Activated naive CD4-positive, alpha-beta T cell treated with anti-CD3 and anti-CD28 coated beads, Interleukin-2, amount 50 U/mL, for 16 hours (primary cell): Measurements from ENCODE around the gene PSMD1.

ENCODE experiments used
- DNase-seq: peaks from one replicate; pipeline ENCODE4 v3.0.0-alpha.2; 2020

PSMD1 gene

DNA sequence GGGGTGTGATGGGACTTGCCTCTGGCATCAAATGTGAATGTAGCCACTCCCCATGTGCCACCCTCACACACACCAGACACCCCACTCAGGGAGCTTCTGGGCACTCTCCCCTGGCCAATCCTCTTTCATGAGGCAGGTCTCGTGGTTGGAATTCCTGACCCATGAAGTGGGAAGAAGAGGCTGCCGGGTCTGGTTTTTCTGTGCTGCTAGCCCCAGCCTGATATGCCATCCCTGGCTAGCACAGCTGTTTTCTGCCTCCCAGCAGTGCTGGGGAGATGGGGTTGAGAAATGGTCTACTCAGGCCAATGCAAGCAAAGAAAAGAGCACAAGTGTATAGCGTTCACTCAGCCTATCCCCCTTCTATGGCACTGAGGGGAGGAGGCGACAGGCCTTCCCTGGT, 20.5 kb upstream of the PSMD1 start:
- no peak for DNase-seq

DNA sequence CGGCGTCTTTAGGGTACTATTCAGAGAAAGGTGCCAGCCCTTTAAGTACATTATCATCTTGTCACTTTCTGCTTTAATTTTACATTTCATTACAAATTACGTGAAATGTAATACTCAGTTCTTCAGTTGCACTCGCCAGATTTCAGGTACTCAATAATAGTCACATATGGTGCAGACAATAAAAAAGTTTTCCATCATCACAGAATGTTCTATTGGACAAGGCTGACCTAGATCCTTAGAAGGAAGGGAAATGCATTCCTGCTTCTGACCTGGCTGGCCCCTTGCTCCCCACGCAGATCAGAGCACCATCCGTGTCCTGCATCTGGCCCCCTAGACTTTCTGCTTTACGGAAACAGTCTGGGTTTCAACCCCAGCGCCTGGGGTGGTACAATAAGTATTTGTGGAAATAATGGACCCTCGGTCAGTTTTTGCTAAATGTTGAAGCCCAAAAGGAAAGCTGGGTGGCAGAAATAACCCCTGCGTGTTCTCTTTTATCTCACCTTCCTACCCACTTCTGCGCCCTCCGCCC, 20.0 kb upstream of the PSMD1 start:
- DNase-seq = no peak

DNA sequence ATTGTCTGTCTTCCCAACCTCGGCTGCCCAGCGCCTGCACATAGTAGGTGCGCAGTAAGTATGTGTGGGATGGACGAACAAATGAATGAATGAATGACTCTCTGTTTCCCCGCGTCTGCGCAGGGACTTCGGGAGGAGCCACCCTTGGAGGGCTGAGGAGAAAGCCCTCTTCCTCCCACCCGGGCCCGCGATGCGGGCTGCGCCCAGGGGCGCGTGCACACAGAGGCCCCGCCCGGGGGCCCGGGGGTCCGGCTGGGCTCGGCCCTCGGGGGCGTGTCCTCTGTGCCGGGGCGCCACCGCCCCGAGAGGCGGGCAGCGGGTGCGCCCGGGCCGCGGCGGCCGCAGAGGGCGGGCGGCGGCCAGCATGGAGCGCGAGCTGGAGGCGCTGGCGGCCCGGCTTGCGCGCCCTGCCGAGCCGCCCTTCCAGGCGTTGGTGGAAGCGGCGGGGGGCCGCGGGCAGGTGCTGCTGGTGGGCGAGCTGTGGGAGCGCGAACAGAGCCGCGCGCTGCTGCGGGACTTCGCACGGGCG, 19.4 kb upstream of the PSMD1 start, which contains the start of gene C2orf72:
C2orf72 (plus strand) TSS at position 322 of the 529 bp plus-strand sequence; CDS start at position 365, 43 bp downstream.
- peak; percentile 16 for DNase-seq

DNA sequence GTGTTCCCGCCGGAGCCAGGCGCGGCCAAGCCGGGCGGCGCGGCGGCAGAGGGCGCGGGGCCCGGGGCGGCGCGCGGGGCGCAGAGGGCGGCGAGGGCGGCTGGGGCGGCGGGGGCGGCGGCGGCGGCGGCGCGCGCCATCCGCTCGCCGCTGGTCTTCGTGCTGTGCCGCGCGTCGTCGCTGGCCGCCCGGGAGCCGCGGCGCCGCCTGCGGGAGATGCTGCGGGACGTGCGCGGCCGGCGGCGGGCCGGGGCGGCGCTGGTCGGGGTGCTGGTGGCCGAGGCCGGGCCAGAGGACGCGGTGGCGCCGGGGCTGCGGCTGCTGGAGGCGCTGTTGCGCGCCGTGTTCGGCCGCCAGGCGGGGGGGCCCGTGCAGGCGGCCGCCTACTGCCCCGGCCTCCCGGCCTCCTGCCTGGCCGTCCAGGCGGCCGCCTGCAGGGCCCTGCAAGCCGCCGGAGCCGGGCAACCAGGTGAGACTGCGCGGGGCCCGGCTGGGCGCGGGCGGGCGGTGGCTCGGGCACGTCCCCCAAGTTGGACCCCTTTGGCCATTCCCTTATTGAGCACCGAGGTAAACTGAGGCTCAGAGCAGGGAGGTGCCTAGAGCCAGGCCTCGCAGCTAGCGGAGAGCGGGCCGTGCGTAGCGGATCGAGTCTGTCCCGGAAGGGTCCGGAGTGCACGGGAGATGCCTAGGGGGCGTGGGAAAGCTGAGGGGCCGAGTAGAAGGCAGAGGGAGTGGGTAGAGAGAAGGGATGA, 18.8 kb upstream of the PSMD1 start:
- no peak for DNase-seq

DNA sequence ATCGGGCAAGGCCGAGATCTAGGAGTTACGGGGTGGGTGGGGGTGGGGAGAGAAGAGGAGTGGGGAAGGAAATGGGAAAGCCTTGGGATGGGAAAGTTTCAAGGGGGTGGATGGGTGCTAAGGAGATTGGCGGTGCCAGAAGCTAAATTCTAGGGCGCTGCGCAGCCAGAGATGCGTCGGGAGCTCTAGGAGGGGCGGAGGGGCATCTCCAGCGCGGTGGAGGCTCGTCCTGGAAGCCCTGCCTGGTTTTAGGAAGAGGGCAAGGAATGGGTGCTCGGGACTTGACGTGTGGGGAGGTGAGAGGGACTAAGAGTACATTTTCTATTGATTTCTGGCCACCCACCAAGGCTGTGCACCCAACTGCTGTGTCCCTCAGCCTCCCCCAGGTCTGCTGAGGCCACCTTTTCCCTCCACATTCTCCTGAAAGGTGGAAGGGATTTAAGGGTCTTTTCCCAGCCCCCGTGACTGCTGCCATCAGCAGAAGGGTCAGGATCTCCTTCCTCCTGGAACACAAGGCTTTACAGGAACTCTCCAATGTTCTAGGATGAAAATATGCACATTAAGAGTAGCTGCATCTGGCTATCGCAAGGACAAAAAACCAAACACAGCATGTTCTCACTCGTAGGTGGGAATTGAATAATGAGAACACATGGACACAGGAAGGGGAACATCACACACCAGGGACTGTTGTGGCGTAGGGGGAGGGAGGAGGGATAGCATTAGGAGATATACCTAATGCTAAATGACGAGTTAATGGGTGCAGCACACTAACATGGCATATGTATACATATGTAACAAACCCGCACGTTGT, 18.0 kb upstream of the PSMD1 start:
- DNase-seq = no peak

DNA sequence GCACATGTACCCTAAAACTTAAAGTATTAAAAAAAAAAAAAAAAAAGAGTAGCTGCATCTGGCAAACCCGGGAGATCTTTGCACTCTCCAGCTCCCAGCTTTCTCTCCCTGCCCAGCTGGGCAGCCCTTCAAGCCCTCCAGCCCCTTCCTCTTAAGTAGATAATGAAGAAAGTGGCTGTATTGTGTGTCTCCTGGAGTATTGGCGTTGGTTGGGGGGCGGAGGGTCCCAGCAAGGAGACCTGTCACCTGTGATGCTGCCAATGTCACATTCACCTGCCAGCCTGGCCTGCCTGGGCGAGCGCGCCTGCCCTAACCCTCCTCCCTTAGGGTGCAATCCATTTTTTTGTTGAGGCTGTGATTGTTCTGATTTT, 17.4 kb upstream of the PSMD1 start:
- DNase-seq = no peak

DNA sequence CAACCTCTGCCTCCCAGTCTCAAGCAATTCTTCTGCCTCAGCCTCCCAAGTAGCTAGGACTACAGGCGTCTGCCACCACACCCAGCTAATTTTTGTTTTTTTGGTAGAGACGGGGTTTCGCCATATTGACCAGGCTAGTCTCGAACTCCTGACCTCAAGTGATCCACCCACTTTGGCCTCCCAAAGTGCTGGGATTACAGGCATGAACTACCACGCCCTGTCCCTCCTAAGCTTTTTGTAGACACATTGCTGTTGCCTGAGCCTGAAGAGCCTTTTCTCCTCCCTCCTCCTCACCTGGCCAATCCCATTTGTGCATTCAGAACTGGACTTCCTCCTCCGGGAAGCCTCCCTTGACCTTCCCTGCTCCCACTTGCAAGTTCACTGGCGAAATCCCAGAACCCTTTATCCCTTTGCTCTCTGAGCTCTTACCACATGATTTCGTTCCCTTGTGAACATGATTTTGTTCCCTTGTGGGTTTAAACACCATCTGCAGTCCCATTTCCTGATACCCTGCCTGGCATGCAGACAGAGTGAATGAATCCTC, 16.8 kb upstream of the PSMD1 start:
- DNase-seq = no peak

DNA sequence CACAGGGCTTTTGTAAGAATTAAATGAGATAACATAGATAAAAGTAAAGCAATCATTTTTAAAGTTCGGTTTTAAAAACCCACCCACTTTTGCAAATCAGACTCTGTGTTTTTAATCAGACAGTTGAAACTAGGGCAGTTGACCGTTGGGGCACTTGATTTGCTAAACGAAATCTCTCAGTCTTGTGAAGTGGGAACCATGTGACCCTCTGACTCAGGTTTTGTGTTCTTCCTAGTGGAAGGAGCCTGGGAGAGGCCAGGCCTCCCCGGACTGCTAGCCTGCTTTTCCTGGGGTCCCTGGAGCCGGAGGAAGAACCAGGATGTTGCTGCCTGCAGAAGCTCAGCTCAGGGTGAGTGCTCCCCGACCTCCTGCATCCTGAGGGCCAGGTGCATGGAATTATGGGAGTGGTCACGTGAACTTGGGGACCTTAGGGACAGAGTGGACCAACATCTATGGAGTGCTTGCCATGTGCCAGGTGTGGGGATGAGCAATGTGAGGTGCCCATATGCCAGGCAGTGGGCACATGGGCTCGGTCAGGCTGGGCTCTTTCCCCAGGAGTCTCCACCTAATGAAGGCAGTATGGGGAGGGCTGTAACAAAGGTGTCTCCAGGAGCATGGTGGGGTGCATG, 15.5 kb upstream of the PSMD1 start:
- no peak for DNase-seq

DNA sequence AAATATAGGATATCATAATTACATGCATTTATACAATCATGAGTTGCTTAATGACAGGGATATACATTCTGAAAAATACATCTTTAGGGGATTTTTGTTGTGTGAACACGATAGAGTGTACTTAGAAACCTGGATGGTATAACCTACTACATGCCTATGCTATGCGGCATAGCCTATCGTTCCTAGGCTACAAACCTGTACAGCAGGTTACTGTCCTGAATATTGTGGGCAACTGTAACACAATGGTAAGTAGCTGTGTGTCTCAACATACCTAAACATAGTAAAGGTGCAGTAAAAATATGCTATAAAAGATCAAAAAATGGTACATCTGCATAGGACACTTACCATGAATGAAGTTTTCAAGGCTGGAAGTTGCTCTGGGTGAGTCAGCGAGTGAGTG, 12.9 kb upstream of the PSMD1 start:
- no peak for DNase-seq

DNA sequence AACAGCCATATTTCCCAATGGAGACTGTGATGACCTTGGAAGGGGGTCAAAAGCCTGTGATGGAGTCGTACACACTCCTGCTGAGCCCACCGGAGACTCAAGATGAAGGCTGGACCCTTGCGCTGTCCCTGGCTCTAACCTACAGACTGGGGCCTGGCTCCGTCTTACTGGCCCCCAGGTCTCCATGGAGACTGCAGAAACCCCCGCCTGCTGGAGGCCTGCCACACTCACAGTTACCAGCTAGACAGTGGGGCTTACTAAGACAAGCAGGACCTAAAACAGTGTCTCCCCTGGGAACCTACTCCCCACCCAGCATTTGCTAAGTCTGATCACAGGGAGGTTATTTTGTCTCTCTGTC, 9.8 kb upstream of the PSMD1 start:
- DNase-seq = no peak

DNA sequence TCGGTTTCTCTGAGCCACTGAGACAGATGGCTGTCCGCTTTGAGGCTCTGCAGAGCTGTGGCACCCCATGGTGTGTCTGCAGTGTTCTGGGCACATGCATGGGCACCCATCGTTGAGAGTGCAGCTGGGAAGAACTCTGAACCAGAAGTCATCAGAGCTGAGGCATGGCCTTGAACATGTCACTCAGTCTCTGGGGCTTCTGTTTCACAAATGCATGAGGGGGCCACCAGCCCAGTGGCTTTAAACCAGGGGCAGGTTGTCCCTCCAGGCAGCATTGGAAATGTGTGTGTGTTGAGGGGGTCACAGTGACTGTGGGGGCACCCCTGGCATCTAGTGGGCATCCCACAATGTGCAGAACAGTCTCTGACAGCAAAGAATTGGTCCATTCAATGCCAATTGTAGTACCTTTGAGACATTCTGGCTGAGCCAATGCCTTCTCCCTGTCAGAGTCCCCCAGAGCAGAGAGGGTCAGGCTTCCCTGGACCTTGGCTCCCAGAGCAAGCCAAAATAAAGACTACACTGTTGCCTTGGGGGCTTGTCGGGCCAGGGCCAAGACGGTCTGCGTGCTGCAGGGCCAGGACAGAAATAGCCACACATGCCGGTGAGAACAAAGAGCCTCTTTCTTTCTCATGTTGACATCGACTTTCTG, 9.3 kb upstream of the PSMD1 start:
- no peak for DNase-seq

DNA sequence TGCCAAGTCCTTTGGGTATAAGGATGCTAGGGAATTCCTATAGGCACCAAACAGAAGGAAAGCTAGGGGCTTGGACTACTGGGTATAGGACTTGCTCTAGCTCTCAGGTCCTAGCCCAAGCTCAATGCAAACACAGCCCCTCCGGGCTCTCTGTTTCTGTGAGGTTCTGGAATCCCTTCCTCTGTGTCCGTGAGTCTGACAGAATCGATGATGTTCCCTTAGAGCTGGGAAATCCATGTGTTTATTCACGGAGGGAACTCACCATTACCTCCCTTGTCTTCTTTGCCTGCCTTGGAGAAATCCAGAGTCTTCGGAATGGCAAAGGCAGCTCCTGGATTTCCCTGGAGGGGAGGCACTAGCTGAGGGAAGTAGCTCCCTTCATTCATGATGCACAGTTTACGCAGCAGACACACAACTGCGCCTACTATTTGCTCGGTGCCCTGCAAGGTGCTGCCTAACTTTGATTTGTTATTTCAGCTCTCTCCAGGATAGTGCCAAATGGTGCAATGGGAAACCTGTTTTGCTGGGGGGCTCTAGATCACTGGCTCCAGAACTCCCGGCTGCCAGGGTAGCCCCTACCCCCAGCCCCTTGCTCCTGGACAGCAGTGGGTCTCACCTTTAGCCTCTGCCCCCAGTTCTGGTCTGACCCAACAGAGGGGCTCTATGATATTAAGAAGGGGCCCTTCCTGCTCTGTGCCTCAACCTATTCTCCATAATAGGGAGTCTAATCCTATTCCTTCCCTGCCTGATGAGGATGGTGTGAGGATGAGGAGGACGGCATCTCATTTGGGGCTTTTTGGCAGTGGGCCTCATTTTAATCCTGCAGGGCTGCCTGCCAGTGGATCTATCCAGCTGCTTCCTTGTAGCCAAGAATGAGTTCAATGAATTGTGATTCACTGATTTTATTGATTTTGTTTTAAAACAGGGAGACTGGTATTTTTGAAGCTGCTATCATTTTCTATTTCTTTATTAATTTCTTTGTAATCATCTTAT, 8.4 kb upstream of the PSMD1 start:
- no peak for DNase-seq

DNA sequence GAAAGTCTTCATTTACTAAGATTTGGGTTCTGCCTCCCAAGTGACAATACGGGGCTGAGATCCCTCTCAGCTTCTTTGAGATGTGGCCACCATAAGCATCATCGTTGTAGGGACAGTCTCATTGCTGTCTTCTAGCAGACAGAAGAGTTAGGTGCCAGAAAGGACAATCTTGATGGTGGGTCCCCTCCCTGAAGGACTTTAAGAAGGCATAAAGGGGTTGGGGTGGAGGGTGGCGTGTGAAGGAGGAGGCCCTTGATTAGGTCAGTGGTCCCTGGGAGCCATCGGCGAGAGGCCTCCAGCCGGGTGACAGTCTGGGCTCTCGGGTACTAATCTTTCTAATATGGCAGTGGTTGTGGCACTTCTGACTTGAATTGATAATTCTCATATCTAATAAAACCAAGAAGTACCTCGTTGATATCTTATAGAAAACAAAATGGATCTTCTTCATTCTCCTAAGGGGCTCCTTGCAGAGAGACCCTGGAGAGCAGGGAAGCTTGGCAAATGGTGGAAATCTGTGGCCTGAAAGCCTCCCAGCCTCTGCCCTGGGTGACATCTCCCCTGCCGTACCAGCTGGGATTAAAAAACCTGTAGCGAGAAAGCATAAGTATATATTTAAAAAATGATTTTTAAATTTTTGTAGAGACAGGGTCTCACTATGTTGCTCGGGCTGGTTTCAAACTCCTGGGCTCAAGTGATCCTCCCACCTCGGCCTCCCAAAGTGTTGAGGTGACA, 7.2 kb upstream of the PSMD1 start:
- DNase-seq = no peak

DNA sequence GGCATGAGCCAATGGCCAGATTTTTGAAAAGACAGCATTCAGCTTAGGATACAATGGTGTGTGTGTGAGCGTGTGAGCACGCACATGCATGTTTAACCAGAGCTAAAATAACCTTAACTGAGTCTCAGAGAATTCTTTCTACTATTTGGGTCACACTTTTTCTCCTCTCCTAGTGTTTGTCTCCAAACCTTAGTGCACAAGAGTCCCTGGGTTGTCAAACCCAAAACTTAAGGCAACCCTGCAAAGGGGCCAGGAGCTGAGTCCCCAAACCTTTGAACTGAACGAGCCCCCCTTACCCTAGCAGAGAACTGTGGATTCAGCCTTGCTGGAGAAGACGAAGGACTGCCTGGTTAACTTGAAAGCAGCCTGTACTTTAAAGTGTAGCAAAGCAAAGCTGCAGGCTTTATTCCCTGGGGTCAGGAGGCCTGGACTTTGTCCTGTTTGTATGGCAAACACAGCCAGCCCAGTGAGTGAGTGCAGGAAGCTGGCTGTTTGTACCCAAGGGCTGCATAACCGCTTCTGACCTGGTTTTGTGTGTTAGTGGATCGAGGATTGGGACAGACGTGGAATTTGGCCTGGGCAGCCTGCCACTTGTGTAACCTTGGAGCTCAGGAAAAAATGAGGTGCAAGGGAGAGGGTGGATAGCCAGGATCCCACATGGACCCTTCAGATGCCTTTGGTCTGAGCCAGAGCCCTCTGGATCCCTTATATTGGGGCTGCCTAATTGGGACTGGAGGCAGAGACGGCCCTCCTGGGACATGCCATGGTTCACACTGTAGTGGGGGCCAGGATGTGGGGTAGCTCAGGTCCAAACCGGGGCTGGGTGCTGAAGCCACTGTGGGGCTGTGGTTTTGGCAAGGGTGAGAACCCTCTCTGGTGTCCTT, 6.4 kb upstream of the PSMD1 start:
- DNase-seq = no peak

DNA sequence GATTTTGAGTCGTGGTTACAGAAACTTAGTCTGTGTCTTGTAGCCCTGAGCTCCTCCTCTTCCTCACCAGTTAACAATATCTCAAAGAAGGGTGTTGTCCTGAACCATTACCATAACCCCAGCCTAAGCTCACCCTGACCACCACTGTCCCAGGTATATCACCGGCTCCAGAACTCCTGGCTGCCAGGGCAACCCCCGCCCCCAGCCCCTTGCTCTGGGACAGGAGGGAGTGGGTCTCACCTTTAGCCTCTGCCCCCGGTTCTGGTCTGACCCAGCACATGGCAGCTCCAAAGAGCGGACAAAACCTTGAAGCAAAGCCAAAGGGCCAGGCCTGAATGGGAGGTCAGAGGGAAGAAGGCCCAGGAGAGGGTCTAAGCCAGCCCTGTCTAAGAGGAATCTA, 5.6 kb upstream of the PSMD1 start:
- DNase-seq = no peak

DNA sequence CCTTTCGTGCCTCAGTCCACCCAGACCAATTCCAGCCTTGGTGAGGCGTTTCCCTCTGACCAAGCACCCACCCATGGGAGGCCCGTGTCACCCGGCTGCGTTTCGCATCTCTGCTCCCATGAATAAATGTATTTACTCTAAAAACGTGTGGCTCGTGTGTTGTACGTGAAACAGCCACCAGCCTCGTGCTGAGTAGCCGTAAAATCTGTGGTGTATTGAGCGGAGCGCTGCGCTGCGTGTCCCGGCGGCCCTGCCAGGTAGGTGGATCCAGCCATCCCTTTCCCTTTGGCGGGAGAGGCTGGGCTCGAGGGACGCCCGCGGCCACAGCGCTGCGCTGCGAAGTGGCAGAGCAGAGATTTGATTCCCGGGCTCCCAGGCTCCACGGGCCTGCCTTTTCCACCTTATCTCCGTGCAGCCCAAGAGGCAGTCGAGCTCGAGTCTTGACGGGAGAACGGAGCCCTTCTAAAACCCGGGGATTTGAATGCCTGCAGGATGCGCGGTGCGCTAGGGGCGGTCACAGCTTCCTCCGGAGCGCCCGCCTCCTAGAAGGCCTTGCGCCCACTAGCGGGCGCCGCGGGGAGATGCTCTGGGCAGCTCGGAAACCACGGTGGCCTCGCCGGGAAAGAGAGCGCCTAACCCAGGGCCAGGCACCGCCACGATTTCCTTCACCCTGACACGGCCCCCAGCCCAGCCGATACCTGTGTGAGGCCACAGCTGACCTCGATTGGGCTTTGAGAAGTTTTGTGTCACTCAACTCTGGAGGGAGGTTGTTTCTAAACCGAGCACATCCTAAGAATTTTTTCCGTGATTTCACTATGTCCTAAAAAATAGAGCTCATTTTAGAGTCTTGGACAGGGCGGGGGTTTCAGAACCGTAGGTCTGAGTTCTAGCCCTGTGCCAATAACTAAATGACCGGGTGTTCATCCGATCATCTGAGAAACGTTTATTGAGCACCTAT, 3.9 kb upstream of the PSMD1 start:
- DNase-seq = peak; percentile 85

DNA sequence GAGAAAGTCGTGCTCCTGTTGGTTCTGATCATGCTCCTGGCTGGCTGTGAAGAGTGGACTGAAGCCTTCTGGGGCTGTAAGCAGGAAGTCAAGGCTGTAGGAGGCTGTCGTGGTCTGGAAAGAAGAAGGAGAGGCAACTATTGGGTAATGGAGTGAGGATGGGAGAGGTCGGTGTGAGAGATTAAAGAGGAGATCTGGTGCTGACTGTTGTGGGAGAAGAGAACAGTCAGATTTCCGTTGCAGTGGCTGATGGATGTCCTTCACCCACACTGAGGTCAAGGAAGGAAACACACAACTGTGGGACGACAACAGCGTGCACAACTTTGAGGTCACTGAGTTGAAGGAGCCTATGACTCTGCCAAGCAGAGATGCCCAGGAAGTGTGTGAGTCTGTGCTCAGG, 2.8 kb upstream of the PSMD1 start:
- DNase-seq = no peak

DNA sequence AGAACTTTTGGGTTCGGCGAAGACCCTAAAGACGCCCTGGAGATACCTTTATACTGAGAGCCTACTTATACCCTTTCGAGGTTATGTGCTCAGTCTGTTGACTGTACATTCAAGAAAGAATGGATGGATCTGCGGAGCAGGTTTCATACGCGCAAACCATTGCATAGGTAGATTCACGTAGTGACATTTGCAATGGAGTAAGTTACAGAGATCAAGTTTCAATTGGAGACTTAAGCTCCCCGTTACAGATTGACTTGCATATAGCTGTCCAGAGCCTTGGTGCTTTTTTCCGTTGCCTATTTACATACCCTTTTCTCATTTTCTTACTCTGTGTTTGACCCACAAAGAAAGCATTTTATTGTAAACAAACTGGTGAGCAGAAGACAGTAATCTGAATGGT, 923 bp downstream of the PSMD1 start:
- no peak for DNase-seq
